Measurements from ENCODE around the gene EXOC3L2.

DNA sequence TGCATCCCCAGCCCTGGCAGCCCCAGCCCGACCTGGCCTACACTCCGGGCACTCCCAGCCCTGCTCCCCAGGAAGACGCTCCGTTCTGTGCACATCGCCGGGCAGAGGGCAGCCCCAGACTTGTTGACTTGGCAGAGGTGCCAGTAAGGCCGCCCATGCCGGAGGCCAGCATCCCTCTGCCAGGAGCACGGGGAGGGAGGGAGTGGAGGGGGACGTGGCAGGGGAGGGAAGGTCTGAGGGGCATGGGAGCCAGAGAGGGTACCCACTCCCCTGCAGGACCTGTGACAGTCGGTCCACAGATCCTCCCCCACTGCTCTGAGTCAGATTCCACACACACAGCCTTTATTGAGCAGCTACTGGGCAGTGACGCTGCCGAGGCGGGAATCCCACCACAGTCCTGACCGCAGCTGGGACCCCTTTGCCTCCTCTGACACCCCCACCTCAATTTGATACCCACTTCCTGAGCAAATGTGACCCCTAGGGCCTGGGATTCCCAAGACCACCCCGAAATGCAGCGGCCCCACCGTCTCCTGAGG lies 82.5 kb downstream of the EXOC3L2 start:
- TF ChIP-seq, protein P1, sequence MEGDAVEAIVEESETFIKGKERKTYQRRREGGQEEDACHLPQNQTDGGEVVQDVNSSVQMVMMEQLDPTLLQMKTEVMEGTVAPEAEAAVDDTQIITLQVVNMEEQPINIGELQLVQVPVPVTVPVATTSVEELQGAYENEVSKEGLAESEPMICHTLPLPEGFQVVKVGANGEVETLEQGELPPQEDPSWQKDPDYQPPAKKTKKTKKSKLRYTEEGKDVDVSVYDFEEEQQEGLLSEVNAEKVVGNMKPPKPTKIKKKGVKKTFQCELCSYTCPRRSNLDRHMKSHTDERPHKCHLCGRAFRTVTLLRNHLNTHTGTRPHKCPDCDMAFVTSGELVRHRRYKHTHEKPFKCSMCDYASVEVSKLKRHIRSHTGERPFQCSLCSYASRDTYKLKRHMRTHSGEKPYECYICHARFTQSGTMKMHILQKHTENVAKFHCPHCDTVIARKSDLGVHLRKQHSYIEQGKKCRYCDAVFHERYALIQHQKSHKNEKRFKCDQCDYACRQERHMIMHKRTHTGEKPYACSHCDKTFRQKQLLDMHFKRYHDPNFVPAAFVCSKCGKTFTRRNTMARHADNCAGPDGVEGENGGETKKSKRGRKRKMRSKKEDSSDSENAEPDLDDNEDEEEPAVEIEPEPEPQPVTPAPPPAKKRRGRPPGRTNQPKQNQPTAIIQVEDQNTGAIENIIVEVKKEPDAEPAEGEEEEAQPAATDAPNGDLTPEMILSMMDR (IDR thresholded peaks at IDR 0.05), result no peak
- TF ChIP-seq POLR2A (IDR thresholded peaks at IDR 0.05), result no peak
- TF ChIP-seq EP300 (IDR thresholded peaks at IDR 0.05), result no peak
- peak in 1 of 3 donors; percentile 62 for TF ChIP-seq POLR2AphosphoS5 (IDR thresholded peaks at IDR 0.05)
